Measurements from ENCODE around the gene FAM187B.

FAM187B gene

DNA sequence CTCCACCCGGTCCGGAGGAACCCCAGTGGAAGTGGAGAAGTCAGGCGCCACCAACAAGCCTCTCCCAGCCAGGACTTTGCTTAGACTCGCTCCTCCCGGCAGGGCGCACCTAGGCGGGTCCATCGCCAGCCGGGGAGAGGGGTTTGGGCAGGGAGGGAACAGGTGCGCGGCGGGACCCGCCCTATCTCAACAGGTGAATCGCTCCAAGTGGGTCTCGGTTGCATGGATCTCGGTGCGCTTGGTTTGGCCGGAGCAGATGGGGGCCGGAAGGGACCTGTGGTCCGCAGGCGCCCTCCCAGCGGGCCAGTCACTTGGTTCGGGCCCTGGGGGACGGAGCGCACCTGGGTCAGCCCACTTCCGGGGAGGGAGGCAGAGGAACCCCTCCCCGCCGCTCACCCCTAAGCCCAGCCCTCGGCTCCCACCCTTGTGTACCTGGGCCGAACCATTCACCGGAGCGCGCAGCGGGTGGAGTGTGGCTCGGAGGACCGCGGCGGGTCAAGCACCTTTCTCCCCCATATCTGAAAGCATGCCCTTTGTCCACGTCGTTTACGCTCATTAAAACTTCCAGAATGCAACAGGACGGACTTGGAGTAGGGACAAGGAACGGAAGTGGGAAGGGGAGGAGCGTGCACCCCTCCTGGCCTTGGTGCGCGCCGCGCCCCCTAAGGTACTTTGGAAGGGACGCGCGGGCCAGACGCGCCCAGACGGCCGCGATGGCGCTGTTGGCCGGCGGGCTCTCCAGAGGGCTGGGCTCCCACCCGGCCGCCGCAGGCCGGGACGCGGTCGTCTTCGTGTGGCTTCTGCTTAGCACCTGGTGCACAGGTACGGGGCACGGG, 20.0 kb upstream of the FAM187B start, which contains the start of gene LSR (continued):
- TF ChIP-seq ZNF324 (tag by site-specific recombination; IDR thresholded peaks at IDR 0.05) (peak; percentile 93), ZNF621 (tag by site-specific recombination; IDR thresholded peaks at IDR 0.05) (no peak), ZNF248 (tag by site-specific recombination; IDR thresholded peaks at IDR 0.05) (no peak), ZNF514 (tag by site-specific recombination; IDR thresholded peaks at IDR 0.05) (no peak), KLF7 (tag by site-specific recombination; IDR thresholded peaks at IDR 0.05; ENCODE audit: borderline replicate concordance) (peak; percentile 98), SP7 (tag by site-specific recombination; IDR thresholded peaks at IDR 0.05) (peak; percentile 94), ZBTB7A (tag by site-specific recombination; IDR thresholded peaks at IDR 0.05; ENCODE audit: low read depth) (peak; percentile 80), ZNF146 (tag by site-specific recombination; IDR thresholded peaks at IDR 0.05) (peak; percentile 56; the same call in 1 of the 2 replicates), ZEB2 (tag by site-specific recombination; IDR thresholded peaks at IDR 0.05) (peak; percentile 97), ZNF433 (tag by site-specific recombination; IDR thresholded peaks at IDR 0.05; ENCODE audit: low read depth) (no peak), HOXA7 (CRISPR knock-in tag; IDR thresholded peaks at IDR 0.05; ENCODE audit: borderline replicate concordance) (no peak), ZNF501 (tag by site-specific recombination; IDR thresholded peaks at IDR 0.05) (peak; percentile 91), ZNF48 (tag by site-specific recombination; IDR thresholded peaks at IDR 0.05) (no peak), GLIS1 (tag by site-specific recombination; IDR thresholded peaks at IDR 0.05) (peak; percentile 89), ZNF560 (tag by site-specific recombination; IDR thresholded peaks at IDR 0.05; ENCODE audit: borderline replicate concordance) (no peak), OSR2 (tag by site-specific recombination; IDR thresholded peaks at IDR 0.05) (no peak), ZNF157 (tag by site-specific recombination; IDR thresholded peaks at IDR 0.05) (peak; percentile 10; the same call in 1 of the 2 replicates), ZFP3 (tag by site-specific recombination; IDR thresholded peaks at IDR 0.05; ENCODE audit: low read depth) (no peak), ZNF701 (tag by site-specific recombination; IDR thresholded peaks at IDR 0.05) (no peak; the same call in 1 of the 2 replicates), ZNF133 (tag by site-specific recombination; IDR thresholded peaks at IDR 0.05) (peak; percentile 64; the same call in 1 of the 2 replicates), ZNF837 (tag by site-specific recombination; IDR thresholded peaks at IDR 0.05) (no peak)
- TF ChIP-seq, protein P1, sequence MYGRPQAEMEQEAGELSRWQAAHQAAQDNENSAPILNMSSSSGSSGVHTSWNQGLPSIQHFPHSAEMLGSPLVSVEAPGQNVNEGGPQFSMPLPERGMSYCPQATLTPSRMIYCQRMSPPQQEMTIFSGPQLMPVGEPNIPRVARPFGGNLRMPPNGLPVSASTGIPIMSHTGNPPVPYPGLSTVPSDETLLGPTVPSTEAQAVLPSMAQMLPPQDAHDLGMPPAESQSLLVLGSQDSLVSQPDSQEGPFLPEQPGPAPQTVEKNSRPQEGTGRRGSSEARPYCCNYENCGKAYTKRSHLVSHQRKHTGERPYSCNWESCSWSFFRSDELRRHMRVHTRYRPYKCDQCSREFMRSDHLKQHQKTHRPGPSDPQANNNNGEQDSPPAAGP (tag by site-specific recombination; IDR thresholded peaks at IDR 0.05), result peak; percentile 100
- TF ChIP-seq, protein P2, sequence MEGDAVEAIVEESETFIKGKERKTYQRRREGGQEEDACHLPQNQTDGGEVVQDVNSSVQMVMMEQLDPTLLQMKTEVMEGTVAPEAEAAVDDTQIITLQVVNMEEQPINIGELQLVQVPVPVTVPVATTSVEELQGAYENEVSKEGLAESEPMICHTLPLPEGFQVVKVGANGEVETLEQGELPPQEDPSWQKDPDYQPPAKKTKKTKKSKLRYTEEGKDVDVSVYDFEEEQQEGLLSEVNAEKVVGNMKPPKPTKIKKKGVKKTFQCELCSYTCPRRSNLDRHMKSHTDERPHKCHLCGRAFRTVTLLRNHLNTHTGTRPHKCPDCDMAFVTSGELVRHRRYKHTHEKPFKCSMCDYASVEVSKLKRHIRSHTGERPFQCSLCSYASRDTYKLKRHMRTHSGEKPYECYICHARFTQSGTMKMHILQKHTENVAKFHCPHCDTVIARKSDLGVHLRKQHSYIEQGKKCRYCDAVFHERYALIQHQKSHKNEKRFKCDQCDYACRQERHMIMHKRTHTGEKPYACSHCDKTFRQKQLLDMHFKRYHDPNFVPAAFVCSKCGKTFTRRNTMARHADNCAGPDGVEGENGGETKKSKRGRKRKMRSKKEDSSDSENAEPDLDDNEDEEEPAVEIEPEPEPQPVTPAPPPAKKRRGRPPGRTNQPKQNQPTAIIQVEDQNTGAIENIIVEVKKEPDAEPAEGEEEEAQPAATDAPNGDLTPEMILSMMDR (tag by site-specific recombination; IDR thresholded peaks at IDR 0.05), result peak; percentile 97
- TF ChIP-seq, protein P3, sequence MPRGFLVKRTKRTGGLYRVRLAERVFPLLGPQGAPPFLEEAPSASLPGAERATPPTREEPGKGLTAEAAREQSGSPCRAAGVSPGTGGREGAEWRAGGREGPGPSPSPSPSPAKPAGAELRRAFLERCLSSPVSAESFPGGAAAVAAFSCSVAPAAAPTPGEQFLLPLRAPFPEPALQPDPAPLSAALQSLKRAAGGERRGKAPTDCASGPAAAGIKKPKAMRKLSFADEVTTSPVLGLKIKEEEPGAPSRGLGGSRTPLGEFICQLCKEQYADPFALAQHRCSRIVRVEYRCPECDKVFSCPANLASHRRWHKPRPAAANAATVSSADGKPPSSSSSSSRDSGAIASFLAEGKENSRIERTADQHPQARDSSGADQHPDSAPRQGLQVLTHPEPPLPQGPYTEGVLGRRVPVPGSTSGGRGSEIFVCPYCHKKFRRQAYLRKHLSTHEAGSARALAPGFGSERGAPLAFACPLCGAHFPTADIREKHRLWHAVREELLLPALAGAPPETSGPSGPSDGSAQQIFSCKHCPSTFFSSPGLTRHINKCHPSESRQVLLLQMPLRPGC (tag by site-specific recombination; IDR thresholded peaks at IDR 0.05), result peak; percentile 73
- TF ChIP-seq, protein P4, sequence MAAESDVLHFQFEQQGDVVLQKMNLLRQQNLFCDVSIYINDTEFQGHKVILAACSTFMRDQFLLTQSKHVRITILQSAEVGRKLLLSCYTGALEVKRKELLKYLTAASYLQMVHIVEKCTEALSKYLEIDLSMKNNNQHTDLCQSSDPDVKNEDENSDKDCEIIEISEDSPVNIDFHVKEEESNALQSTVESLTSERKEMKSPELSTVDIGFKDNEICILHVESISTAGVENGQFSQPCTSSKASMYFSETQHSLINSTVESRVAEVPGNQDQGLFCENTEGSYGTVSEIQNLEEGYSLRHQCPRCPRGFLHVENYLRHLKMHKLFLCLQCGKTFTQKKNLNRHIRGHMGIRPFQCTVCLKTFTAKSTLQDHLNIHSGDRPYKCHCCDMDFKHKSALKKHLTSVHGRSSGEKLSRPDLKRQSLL (tag by site-specific recombination; IDR thresholded peaks at IDR 0.05), result no peak; the same call in 1 of the 2 replicates
- TF ChIP-seq, protein P5, sequence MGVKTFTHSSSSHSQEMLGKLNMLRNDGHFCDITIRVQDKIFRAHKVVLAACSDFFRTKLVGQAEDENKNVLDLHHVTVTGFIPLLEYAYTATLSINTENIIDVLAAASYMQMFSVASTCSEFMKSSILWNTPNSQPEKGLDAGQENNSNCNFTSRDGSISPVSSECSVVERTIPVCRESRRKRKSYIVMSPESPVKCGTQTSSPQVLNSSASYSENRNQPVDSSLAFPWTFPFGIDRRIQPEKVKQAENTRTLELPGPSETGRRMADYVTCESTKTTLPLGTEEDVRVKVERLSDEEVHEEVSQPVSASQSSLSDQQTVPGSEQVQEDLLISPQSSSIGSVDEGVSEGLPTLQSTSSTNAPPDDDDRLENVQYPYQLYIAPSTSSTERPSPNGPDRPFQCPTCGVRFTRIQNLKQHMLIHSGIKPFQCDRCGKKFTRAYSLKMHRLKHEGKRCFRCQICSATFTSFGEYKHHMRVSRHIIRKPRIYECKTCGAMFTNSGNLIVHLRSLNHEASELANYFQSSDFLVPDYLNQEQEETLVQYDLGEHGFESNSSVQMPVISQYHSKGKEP (tag by site-specific recombination; IDR thresholded peaks at IDR 0.05), result no peak; the same call in 1 of the 2 replicates
- TF ChIP-seq, protein P6, sequence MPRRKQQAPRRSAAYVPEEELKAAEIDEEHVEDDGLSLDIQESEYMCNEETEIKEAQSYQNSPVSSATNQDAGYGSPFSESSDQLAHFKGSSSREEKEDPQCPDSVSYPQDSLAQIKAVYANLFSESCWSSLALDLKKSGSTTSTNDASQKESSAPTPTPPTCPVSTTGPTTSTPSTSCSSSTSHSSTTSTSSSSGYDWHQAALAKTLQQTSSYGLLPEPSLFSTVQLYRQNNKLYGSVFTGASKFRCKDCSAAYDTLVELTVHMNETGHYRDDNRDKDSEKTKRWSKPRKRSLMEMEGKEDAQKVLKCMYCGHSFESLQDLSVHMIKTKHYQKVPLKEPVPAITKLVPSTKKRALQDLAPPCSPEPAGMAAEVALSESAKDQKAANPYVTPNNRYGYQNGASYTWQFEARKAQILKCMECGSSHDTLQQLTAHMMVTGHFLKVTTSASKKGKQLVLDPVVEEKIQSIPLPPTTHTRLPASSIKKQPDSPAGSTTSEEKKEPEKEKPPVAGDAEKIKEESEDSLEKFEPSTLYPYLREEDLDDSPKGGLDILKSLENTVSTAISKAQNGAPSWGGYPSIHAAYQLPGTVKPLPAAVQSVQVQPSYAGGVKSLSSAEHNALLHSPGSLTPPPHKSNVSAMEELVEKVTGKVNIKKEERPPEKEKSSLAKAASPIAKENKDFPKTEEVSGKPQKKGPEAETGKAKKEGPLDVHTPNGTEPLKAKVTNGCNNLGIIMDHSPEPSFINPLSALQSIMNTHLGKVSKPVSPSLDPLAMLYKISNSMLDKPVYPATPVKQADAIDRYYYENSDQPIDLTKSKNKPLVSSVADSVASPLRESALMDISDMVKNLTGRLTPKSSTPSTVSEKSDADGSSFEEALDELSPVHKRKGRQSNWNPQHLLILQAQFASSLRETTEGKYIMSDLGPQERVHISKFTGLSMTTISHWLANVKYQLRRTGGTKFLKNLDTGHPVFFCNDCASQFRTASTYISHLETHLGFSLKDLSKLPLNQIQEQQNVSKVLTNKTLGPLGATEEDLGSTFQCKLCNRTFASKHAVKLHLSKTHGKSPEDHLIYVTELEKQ (tag by site-specific recombination; IDR thresholded peaks at IDR 0.05; ENCODE audit: borderline replicate concordance), result peak; percentile 69; the same call in 1 of the 2 replicates
- TF ChIP-seq, protein P7, sequence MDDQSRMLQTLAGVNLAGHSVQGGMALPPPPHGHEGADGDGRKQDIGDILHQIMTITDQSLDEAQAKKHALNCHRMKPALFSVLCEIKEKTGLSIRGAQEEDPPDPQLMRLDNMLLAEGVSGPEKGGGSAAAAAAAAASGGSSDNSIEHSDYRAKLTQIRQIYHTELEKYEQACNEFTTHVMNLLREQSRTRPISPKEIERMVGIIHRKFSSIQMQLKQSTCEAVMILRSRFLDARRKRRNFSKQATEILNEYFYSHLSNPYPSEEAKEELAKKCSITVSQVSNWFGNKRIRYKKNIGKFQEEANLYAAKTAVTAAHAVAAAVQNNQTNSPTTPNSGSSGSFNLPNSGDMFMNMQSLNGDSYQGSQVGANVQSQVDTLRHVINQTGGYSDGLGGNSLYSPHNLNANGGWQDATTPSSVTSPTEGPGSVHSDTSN (CRISPR knock-in tag; IDR thresholded peaks at IDR 0.05), result no peak; the same call in 1 of the 2 replicates
